ENCODE results near the gene SCAF1.

DNA sequence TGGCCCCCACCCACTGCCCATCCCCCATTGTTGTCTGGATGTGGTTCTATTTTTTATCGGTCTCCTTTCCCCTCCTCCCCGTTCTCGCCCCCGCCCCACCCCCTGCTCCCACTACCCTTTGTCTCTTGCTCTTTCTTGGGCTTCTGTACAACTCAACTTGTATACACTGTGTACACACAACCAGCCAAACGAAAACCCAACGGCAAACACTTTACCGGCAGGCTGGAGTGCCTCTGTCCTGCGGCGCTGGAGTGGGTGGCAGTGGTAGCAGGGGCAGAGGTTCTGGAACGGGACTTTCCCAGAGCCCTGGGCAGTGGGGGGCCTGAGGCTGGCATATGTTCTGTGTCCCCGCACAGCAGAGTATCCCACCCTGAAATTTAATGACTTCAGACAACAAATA lies 15.8 kb upstream of the SCAF1 start:
- TF ChIP-seq, protein P1, sequence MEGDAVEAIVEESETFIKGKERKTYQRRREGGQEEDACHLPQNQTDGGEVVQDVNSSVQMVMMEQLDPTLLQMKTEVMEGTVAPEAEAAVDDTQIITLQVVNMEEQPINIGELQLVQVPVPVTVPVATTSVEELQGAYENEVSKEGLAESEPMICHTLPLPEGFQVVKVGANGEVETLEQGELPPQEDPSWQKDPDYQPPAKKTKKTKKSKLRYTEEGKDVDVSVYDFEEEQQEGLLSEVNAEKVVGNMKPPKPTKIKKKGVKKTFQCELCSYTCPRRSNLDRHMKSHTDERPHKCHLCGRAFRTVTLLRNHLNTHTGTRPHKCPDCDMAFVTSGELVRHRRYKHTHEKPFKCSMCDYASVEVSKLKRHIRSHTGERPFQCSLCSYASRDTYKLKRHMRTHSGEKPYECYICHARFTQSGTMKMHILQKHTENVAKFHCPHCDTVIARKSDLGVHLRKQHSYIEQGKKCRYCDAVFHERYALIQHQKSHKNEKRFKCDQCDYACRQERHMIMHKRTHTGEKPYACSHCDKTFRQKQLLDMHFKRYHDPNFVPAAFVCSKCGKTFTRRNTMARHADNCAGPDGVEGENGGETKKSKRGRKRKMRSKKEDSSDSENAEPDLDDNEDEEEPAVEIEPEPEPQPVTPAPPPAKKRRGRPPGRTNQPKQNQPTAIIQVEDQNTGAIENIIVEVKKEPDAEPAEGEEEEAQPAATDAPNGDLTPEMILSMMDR (IDR thresholded peaks at IDR 0.05; ENCODE audit: low read length) = no peak
- TF ChIP-seq EZH2 (IDR thresholded peaks at IDR 0.05; ENCODE audit: borderline replicate concordance, low read length) = no peak
